HG02763 (cell line): ENCODE measurements around the gene PTCSC3.

Source experiments
- ATAC-seq: cut with Tn5 transposase; IDR thresholded peaks from one replicate; pipeline ENCODE4 v1.9.1; 2021; ENCODE audit warnings: mild to moderate bottlenecking, moderate library complexity; ENCODE audit not compliant: unreplicated experiment

PTCSC3 gene

GRCh38 chr14:36086629-36087395 is 89.7 kb downstream of the PTCSC3 start:
- ATAC-seq, result no peak

GRCh38 chr14:36085861-36086260 is 90.7 kb downstream of the PTCSC3 start:
- no peak for ATAC-seq
